Activated CD4-positive, alpha-beta memory T cell treated with anti-CD3 and anti-CD28 coated beads, Interleukin-2, amount 10 ng/mL, durations not matched to agents 7 days and 5 days (primary cell): ENCODE measurements around the gene OOEP. TPM values are rescaled to one million over a fixed set of nuclear protein-coding genes. Genes with fewer than 3 reads are reported as not detected.

Source experiments
- CTCF ChIA-PET: fragments of 350-600 bp; sonication (Branson Sonifier 250); formaldehyde crosslinking; loops from one replicate; lab custom pipeline; 2021; ENCODE audit warnings: antibody characterized with exemption, inconsistent platforms; lab: Charles Lee
- POLR2A ChIA-PET: fragments of 350-600 bp; sonication (Branson Sonifier 250); formaldehyde crosslinking; loops from one replicate; lab custom pipeline; 2021; ENCODE audit warnings: antibody characterized with exemption; lab: Charles Lee
- DNase-seq: peaks from one replicate; pipeline ENCODE4 v3.0.0-alpha.2; 2020
- H3K27ac Mint-ChIP-seq: one replicate; pipeline ENCODE4 v1.8.0; 2021; ENCODE audit warnings: mild to moderate bottlenecking, mixed read lengths
- H3K27me3 Mint-ChIP-seq: one replicate; pipeline ENCODE4 v1.8.0; 2021; ENCODE audit warnings: mixed read lengths
- H3K36me3 Mint-ChIP-seq: one replicate; pipeline ENCODE4 v1.8.0; 2021; ENCODE audit warnings: low read depth, mixed read lengths
- H3K4me1 Mint-ChIP-seq: one replicate; pipeline ENCODE4 v1.8.0; 2021; ENCODE audit warnings: mixed read lengths
- H3K4me3 Mint-ChIP-seq: one replicate; pipeline ENCODE4 v1.8.0; 2021; ENCODE audit warnings: mild to moderate bottlenecking, mixed read lengths
- H3K9me3 Mint-ChIP-seq: one replicate; pipeline ENCODE4 v1.8.0; 2021; ENCODE audit warnings: mixed read lengths
- total RNA-seq, 2 experiments: library from RNA; stranded (reverse); gene quantifications; one replicate each; pipeline ENCODE4 v1.2.3, GENCODE V29; 2021

The OOEP gene
- total RNA-seq, 2 experiments from 2014 or later: 0.33 to 0.68 TPM

DNA sequence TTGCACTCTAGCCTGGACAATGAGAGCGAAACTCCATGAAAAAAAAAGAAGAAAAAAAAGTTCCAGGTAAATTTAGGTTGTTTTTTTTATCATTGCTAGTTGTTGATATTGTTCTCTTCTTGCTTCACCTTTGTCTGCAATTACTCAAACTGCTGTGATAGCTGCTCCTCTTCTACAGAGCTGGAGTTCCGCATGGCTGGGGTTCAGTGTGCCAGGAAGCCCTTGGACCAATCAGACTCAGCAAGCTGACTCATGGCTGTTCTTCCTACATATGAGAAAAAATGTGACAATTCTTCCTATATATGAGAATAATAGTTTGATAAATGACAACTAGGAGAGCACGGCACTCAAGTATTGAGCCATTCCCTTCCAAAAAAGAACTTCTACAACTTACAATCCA lies 44.0 kb downstream of the OOEP start:
- peaks cover 14% of the 10 kb centered on the region for H3K4me1 Mint-ChIP-seq
- H3K9me3 Mint-ChIP-seq: no peaks in the 10 kb centered on the region
- peaks cover 11% of the 10 kb centered on the region for H3K27me3 Mint-ChIP-seq
- H3K4me3 Mint-ChIP-seq: no peak overlapping the region
- no peak for DNase-seq
- H3K36me3 Mint-ChIP-seq: no peaks in the 10 kb centered on the region
- ChIA-PET CTCF (interaction anchor here (1.1 to 5.1 kb wide), 5 partner anchors 39 to 709 kb away, joined by 4 to 48 read pairs (median 10); no protein-coding TSS in a partner anchor), POLR2A (interaction anchor here (0.7 kb wide), 1 partner anchor 703 kb away, joined by 3 read pairs; no protein-coding TSS in a partner anchor)
- no peak overlapping the region for H3K27ac Mint-ChIP-seq

DNA sequence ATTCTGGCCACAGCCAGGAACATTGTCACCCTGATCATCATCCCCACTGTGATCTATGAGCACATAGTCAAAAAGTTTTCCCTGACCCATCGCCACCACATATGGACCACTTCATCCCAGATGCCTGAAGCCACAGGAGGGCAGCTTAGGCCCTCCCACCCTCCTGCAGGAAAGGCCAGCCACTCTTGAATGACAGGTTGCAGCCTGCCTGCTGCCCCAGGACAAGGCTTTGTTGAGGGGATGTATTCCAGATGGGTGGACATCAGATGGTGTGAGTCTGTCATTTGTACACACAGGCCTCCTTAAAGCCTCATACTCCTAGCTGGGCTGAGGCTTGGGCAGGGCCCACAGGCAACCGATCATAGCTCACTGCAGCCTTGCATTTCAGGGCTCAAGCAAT lies 46.4 kb downstream of the OOEP start:
- Mint-ChIP-seq H3K4me1 (no peaks in the 10 kb centered on the region), H3K27me3 (peaks cover 8% of the 10 kb centered on the region), H3K27ac (no peak overlapping the region), H3K9me3 (no peaks in the 10 kb centered on the region), H3K4me3 (no peak overlapping the region), H3K36me3 (no peaks in the 10 kb centered on the region)
- ChIA-PET CTCF (interaction anchor here (1.0 kb wide), 1 partner anchor 42 kb away, joined by 3 read pairs; no protein-coding TSS in a partner anchor), POLR2A (no interaction called here)
- DNase-seq: no peak

Other genes with a start within 250 kb of the OOEP start
- under 1 TPM in 1 of 2 experiments, not detected in 1; 0.58 TPM for gene KHDC1L, start 144.4 kb downstream of the OOEP start, total RNA-seq
- 1 to 10 TPM; 8.5 TPM for gene KHDC1, start 106.7 kb downstream of the OOEP start, total RNA-seq
- not detected for gene DPPA5, start 15.6 kb downstream of the OOEP start, total RNA-seq
- not detected for gene KHDC3L, start 7.2 kb downstream of the OOEP start, total RNA-seq
- under 1 TPM; 0.80 to 0.88 TPM for gene DDX43, start 24.9 kb upstream of the OOEP start, total RNA-seq
- gene CGAS, start 82.4 kb upstream of the OOEP start, total RNA-seq: 10 to 100 TPM; 47.8 to 48.2 TPM
- gene MTO1, start 91.8 kb upstream of the OOEP start, total RNA-seq: 10 to 100 TPM; 62.1 to 66.4 TPM
- 1,000 to 10,000 TPM; 7,440 to 7,455 TPM for gene EEF1A1, start 151.1 kb upstream of the OOEP start, total RNA-seq